ENCODE results near the gene XPR1.

The XPR1 gene

DNA sequence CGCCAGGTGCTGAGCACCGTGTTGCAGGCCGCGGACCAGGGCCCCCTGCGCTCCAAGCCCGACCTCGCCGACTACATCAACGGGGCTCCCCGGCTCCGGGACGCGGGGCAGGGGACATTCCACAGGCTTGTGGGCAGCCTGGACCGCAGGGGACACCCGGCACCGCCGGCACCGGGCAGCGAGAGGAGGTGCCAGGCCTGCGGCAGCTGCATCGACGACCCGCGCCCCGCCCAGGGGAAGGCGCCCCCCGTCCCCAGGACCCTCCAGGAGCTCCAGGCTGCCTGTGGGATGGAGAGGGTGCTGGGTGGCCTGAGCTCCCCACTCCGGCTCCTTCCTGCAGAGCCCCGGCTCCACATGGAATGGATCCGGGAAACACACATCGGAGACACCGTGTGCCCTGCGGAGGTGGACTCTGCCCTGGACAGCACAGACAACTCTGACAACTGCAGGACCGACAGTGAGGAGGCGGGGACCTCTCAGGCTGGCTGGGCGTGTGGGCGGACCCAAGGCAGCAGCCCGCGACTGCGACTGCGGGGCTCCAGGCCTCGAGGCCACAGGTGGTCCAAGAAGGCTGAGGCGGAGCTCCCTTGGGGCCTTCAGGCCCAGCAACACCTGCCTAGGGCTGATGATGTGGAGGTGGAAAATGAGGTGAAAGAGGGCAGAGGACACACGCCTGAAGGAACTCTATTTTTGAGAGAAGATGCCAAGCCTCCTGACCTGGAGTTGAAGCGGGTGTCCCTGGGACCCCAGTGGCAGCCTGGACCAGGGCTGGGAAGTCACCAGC lies 303.7 kb downstream of the XPR1 start:
- no peak overlapping the region for H3K27ac ChIP-seq (ENCODE audit: low read depth, low read length)
- no peaks in the 10 kb centered on the region for H3K36me3 ChIP-seq (ENCODE audit: control insufficient read depth, insufficient read depth, low read length)
- H2BK120ac ChIP-seq (ENCODE audit: low read depth, low read length): no peak overlapping the region
- no peak overlapping the region for H3K23ac ChIP-seq (ENCODE audit: low read length)
- no peak overlapping the region for H3K9ac ChIP-seq (ENCODE audit: low read length)
- H2BK15ac ChIP-seq (replicated peaks; ENCODE audit: low read depth): no peak overlapping the region
- H4K8ac ChIP-seq (ENCODE audit: low read depth, low read length): no peak overlapping the region
- no peak overlapping the region for H2AK5ac ChIP-seq (ENCODE audit: low read length)
- no peak overlapping the region for H3K4me2 ChIP-seq (ENCODE audit: low read length)
- DNase-seq: no peak
- H3K79me2 ChIP-seq (ENCODE audit: control insufficient read depth, insufficient read depth, low read length): no peaks in the 10 kb centered on the region
- H3K18ac ChIP-seq (ENCODE audit: low read length): no peak overlapping the region
- H3K4me3 ChIP-seq (ENCODE audit: low read length): no peak overlapping the region
- no peak overlapping the region for H4K5ac ChIP-seq (ENCODE audit: low read length)
- H2BK5ac ChIP-seq (ENCODE audit: low read length): no peak overlapping the region
- no peaks in the 10 kb centered on the region for H3K4me1 ChIP-seq (ENCODE audit: control insufficient read depth, low read depth, low read length)
- no CpG with 5 or more reads among the region's 45 CpGs for WGBS (ENCODE audit: extremely low coverage, insufficient coverage, low lambda C conversion rate)
- H3K56ac ChIP-seq (ENCODE audit: low read length): no peak overlapping the region
- no peak overlapping the region for H3K4ac ChIP-seq (ENCODE audit: low read depth, low read length)
- no peaks in the 10 kb centered on the region for H3K27me3 ChIP-seq (ENCODE audit: insufficient read depth, low read length, poor library complexity)
- H3K79me1 ChIP-seq (ENCODE audit: low read length): no peaks in the 10 kb centered on the region

DNA sequence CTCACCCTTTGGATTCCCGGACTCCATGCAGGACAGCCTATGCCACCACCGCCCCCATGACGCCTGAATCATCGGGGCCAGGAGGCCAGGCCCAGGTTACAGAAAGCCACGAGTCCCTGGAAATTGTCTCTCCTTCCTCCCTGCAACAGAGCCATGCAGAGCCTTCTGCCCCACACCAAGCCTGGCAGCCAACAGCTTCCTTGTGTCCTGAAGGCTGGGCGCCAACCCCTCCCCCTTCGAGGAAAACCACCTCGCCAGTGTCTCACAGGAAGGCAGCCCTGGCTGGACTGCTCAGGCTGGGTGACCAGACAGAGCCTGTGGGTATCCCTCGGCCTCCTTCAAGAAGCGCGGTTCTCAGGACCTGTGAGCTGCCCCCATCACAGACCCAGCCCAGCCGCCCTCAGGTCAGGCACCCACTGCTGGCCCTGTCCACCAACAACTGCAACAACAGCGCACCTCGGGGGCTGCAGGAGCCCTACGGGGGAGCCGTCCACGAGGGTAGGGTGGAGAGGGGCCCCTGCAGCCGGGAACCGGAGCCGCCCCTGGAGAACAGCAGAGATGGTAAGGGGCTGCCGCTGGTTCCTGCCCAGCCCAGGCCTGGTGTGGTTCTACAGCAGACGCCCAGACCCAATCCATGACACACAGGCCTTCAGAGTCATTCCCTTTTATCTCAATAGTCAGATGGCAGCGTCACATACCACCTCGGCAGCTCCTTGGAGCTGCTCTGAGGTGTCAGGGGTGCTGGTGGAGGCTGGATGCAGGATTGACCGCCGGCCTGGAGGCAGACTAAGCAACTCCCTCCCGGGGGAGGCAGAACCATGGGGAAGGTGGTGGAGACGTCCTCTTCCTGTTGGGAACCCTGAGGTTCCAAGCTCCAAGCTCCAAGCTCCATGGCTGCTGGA lies 304.5 kb downstream of the XPR1 start:
- H3K4me2 ChIP-seq (ENCODE audit: low read length): no peak overlapping the region
- no peak overlapping the region for H2BK5ac ChIP-seq (ENCODE audit: low read length)
- no peaks in the 10 kb centered on the region for H3K36me3 ChIP-seq (ENCODE audit: control insufficient read depth, insufficient read depth, low read length)
- no peaks in the 10 kb centered on the region for H3K79me1 ChIP-seq (ENCODE audit: low read length)
- H2BK15ac ChIP-seq (replicated peaks; ENCODE audit: low read depth): no peak overlapping the region
- no peak overlapping the region for H3K18ac ChIP-seq (ENCODE audit: low read length)
- H3K27ac ChIP-seq (ENCODE audit: low read depth, low read length): no peak overlapping the region
- no peak for DNase-seq
- H3K23ac ChIP-seq (ENCODE audit: low read length): no peak overlapping the region
- H3K79me2 ChIP-seq (ENCODE audit: control insufficient read depth, insufficient read depth, low read length): no peaks in the 10 kb centered on the region
- H3K4me3 ChIP-seq (ENCODE audit: low read length): no peak overlapping the region
- H4K5ac ChIP-seq (ENCODE audit: low read length): no peak overlapping the region
- H3K27me3 ChIP-seq (ENCODE audit: insufficient read depth, low read length, poor library complexity): no peaks in the 10 kb centered on the region
- H3K56ac ChIP-seq (ENCODE audit: low read length): no peak overlapping the region
- no peak overlapping the region for H3K9ac ChIP-seq (ENCODE audit: low read length)
- H3K4me1 ChIP-seq (ENCODE audit: control insufficient read depth, low read depth, low read length): no peaks in the 10 kb centered on the region
- no peak overlapping the region for H4K8ac ChIP-seq (ENCODE audit: low read depth, low read length)
- H2AK5ac ChIP-seq (ENCODE audit: low read length): no peak overlapping the region
- H3K4ac ChIP-seq (ENCODE audit: low read depth, low read length): no peak overlapping the region
- H2BK120ac ChIP-seq (ENCODE audit: low read depth, low read length): no peak overlapping the region
- WGBS (ENCODE audit: extremely low coverage, insufficient coverage, low lambda C conversion rate): no CpG with 5 or more reads among the region's 28 CpGs

DNA sequence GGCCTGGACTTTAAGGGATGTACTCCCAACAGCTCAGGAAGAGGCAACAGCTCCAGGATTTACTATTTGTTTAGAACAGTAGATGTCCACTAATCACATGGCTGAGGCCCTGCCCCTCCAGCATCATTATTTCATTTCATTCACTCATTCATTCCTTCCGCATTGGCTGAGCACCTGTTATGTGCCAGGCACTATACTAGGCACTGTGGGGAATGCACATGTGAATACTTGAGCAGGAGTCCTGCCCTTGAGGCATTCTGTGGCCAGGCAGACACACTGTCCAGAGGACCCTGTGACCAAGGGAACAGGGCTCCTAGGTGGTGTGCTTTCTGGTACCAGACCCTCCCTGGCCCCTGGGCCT lies 305.2 kb downstream of the XPR1 start:
- Histone ChIP-seq H3K27me3 (ENCODE audit: insufficient read depth, low read length, poor library complexity) (no peaks in the 10 kb centered on the region), H3K27ac (ENCODE audit: low read depth, low read length) (no peak overlapping the region), H3K18ac (ENCODE audit: low read length) (no peak overlapping the region), H3K56ac (ENCODE audit: low read length) (no peak overlapping the region), H3K9ac (ENCODE audit: low read length) (no peak overlapping the region), H2AK5ac (ENCODE audit: low read length) (no peak overlapping the region), H2BK120ac (ENCODE audit: low read depth, low read length) (no peak overlapping the region), H2BK15ac (replicated peaks; ENCODE audit: low read depth) (no peak overlapping the region), H3K79me1 (ENCODE audit: low read length) (no peaks in the 10 kb centered on the region), H3K4me3 (ENCODE audit: low read length) (no peak overlapping the region), H2BK5ac (ENCODE audit: low read length) (no peak overlapping the region), H3K4ac (ENCODE audit: low read depth, low read length) (no peak overlapping the region), H4K8ac (ENCODE audit: low read depth, low read length) (no peak overlapping the region), H3K23ac (ENCODE audit: low read length) (no peak overlapping the region), H3K79me2 (ENCODE audit: control insufficient read depth, insufficient read depth, low read length) (no peaks in the 10 kb centered on the region), H4K5ac (ENCODE audit: low read length) (no peak overlapping the region), H3K4me1 (ENCODE audit: control insufficient read depth, low read depth, low read length) (no peaks in the 10 kb centered on the region), H3K4me2 (ENCODE audit: low read length) (no peak overlapping the region), H3K36me3 (ENCODE audit: control insufficient read depth, insufficient read depth, low read length) (no peaks in the 10 kb centered on the region)
- WGBS (ENCODE audit: extremely low coverage, insufficient coverage, low lambda C conversion rate): no CpG with 5 or more reads among the region's 1 CpG
- DNase-seq: no peak

DNA sequence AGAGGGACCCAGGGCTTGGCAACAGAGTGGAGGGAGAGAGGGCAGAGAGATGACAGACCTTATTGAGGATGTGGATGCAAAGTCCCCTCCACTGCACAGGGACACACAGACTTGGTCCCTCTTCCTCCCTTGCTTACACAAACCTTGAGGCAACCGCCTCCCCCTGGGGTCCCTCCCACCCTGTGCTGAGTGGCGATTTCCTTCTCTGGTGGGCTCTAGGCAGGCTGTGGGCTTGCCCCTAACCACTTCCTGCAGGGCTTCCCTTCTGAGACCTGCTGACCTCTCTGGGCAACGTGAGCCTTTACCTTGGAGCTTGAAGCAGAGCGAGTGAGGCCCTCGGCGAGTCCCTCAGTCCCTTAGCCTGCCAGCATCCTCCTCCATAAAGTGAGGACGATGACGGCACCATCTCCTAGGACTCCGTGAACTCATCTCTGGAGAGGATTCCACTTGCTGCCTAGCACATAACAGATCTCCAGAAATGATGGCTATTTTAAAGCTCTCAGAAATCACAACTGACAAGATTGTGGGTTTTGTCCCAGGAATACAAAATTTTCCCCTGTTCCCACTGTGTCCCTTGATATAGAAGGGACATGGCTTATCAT lies 305.9 kb downstream of the XPR1 start:
- no peak overlapping the region for H3K9ac ChIP-seq (ENCODE audit: low read length)
- H3K27ac ChIP-seq (ENCODE audit: low read depth, low read length): no peak overlapping the region
- no peak overlapping the region for H2AK5ac ChIP-seq (ENCODE audit: low read length)
- no peaks in the 10 kb centered on the region for H3K36me3 ChIP-seq (ENCODE audit: control insufficient read depth, insufficient read depth, low read length)
- no peak overlapping the region for H3K4ac ChIP-seq (ENCODE audit: low read depth, low read length)
- H3K4me1 ChIP-seq (ENCODE audit: control insufficient read depth, low read depth, low read length): no peaks in the 10 kb centered on the region
- DNase-seq: no peak
- no peaks in the 10 kb centered on the region for H3K79me2 ChIP-seq (ENCODE audit: control insufficient read depth, insufficient read depth, low read length)
- H3K56ac ChIP-seq (ENCODE audit: low read length): no peak overlapping the region
- no peaks in the 10 kb centered on the region for H3K27me3 ChIP-seq (ENCODE audit: insufficient read depth, low read length, poor library complexity)
- H3K23ac ChIP-seq (ENCODE audit: low read length): no peak overlapping the region
- H3K4me2 ChIP-seq (ENCODE audit: low read length): no peak overlapping the region
- no CpG with 5 or more reads among the region's 9 CpGs for WGBS (ENCODE audit: extremely low coverage, insufficient coverage, low lambda C conversion rate)
- no peak overlapping the region for H2BK120ac ChIP-seq (ENCODE audit: low read depth, low read length)
- H3K18ac ChIP-seq (ENCODE audit: low read length): no peak overlapping the region
- H4K5ac ChIP-seq (ENCODE audit: low read length): no peak overlapping the region
- H2BK15ac ChIP-seq (replicated peaks; ENCODE audit: low read depth): no peak overlapping the region
- H4K8ac ChIP-seq (ENCODE audit: low read depth, low read length): no peak overlapping the region
- no peak overlapping the region for H3K4me3 ChIP-seq (ENCODE audit: low read length)
- H3K79me1 ChIP-seq (ENCODE audit: low read length): no peaks in the 10 kb centered on the region
- no peak overlapping the region for H2BK5ac ChIP-seq (ENCODE audit: low read length)

DNA sequence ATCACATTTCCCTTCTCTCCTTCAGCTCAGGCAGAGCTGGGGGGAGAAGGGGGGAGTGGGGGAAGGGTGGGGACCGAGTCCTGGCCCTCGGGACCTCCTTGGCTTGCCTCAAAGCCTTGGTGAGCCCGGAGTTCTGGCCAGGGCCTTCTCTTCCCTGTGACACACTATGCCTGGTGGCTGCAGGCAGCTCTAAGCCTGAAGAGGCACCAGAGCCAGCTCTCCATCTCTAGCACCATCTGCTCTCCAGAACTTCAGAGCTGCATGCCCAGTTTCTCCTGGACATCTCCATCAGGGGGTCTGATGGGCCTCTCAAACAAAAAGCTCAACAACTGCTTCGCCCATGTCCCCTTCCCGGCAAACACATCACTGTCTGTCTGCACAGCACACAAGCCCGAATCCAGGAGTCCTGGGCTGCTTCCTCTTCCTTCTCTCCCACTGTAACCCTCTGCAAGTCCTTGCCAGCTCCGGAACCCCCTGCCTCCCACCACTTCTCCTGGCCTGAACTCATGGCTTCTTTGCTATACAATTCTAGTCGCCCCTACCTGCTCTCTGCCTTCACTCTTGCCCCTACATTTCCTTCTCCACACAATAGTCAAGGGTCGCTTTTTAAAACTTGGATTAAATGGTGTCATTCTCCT lies 307.4 kb downstream of the XPR1 start:
- Histone ChIP-seq H3K36me3 (ENCODE audit: control insufficient read depth, insufficient read depth, low read length) (no peaks in the 10 kb centered on the region), H3K4ac (ENCODE audit: low read depth, low read length) (no peak overlapping the region), H3K27me3 (ENCODE audit: insufficient read depth, low read length, poor library complexity) (no peaks in the 10 kb centered on the region), H2BK15ac (replicated peaks; ENCODE audit: low read depth) (no peak overlapping the region), H3K9ac (ENCODE audit: low read length) (no peak overlapping the region), H3K56ac (ENCODE audit: low read length) (no peak overlapping the region), H3K4me2 (ENCODE audit: low read length) (no peak overlapping the region), H4K5ac (ENCODE audit: low read length) (no peak overlapping the region), H3K4me1 (ENCODE audit: control insufficient read depth, low read depth, low read length) (no peaks in the 10 kb centered on the region), H4K8ac (ENCODE audit: low read depth, low read length) (no peak overlapping the region), H3K79me1 (ENCODE audit: low read length) (no peaks in the 10 kb centered on the region), H2BK5ac (ENCODE audit: low read length) (no peak overlapping the region), H2AK5ac (ENCODE audit: low read length) (no peak overlapping the region), H3K18ac (ENCODE audit: low read length) (no peak overlapping the region), H3K23ac (ENCODE audit: low read length) (no peak overlapping the region), H3K4me3 (ENCODE audit: low read length) (no peak overlapping the region), H2BK120ac (ENCODE audit: low read depth, low read length) (no peak overlapping the region), H3K27ac (ENCODE audit: low read depth, low read length) (no peak overlapping the region), H3K79me2 (ENCODE audit: control insufficient read depth, insufficient read depth, low read length) (no peaks in the 10 kb centered on the region)
- no peak for DNase-seq
- no CpG with 5 or more reads among the region's 9 CpGs for WGBS (ENCODE audit: extremely low coverage, insufficient coverage, low lambda C conversion rate)

Measured in mesendoderm (in vitro differentiated cells).